Stimulated activated CD4-positive, alpha-beta T cell treated with anti-CD3 and anti-CD28 coated beads, Interleukin-2, amount 100 ng/mL, for 48 hours (primary cell): ENCODE data around the gene NFATC1.

Experiments
- DNase-seq, 2 donors: peaks; one replicate each; pipeline ENCODE4 v3.0.0-alpha.2; 2020

NFATC1 gene

DNA sequence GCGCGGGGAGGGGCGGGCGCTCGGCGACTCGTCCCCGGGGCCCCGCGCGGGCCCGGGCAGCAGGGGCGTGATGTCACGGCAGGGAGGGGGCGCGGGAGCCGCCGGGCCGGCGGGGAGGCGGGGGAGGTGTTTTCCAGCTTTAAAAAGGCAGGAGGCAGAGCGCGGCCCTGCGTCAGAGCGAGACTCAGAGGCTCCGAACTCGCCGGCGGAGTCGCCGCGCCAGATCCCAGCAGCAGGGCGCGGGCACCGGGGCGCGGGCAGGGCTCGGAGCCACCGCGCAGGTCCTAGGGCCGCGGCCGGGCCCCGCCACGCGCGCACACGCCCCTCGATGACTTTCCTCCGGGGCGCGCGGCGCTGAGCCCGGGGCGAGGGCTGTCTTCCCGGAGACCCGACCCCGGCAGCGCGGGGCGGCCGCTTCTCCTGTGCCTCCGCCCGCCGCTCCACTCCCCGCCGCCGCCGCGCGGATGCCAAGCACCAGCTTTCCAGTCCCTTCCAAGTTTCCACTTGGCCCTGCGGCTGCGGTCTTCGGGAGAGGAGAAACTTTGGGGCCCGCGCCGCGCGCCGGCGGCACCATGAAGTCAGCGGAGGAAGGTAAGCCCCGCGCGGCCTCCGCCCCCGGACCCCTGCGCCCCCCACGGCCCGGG, at the start of gene NFATC1:
NFATC1 (plus strand) TSS at position 170 of the 644 bp plus-strand sequence; CDS start at position 465, 295 bp downstream.
- DNase-seq, result peak; percentile 74 to 80

DNA sequence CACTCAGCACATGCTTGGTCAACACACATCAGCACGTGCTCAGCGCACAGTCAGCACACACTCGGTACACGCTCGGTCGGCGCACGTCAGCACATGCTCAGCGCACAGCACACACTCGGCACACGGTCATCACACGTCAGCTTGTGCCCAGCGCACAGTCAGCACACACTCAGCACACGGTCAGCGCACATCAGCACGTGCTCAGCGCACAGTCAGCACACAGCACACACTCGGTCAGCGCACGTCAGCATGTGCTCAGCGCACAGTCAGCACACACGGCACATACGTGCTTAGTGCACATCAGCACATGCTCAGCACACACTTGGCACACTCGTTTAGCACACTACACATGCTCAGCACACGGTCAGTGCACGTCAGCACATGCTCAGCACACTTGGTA, 49.7 kb upstream of the NFATC1 start:
- no peak for DNase-seq

DNA sequence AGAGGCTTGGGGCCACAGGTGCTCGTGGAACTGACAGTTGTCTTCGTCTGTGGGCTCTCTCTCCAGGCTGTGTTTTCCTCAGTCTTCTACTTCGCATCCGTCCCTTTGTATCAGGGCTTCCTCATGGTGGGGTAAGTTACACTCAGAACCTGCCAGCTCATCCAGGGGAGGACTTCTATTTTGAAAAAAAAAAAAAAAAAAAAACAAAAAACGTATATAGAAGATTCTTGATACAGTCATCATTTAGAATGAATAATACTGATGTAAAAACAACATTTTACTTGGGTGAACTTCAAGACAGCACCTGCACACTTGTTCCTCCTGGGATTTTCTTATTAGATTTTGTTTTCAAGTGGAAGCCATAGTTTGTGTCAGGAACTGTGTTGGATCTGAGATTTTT, 47.7 kb upstream of the NFATC1 start:
- DNase-seq, result no peak

DNA sequence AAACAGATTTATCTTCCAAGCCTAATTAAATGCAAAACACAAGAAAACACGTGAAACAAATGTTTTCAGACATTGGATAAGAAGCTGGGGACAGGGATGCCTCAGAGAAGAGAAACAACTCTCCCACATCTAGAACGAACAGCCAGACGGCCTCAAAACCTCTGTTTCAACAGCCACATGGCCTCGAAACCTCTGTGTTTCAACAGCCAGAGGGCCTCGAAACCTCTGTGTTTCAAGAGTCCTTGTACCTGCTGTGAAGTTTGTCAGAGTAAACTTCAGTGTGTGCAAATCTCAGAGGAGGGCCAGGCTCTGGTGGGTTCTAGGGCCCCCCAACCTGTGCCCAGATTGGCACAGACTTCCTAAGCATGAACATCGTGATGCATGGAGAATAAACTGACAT, 43.3 kb upstream of the NFATC1 start:
- DNase-seq, result no peak

DNA sequence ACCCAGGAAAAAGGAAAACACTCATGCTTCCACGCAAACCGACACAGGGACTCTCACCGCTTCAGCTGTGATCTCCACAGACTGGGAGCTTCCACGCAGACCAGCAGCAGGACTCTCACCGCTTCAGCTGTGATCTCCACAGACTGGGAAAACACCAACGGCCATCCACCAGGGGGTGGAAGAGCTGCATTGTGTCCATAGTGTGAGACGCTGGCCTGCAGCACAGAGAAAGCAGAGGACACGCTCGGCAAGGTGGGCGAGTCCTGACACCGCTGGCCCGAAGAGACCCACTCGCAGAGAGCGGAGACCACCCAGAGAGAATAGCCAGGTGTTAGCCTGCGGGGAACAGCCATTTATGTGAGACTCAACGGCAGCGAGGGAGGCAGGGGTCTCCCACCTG, 42.5 kb upstream of the NFATC1 start:
- DNase-seq, result no peak

DNA sequence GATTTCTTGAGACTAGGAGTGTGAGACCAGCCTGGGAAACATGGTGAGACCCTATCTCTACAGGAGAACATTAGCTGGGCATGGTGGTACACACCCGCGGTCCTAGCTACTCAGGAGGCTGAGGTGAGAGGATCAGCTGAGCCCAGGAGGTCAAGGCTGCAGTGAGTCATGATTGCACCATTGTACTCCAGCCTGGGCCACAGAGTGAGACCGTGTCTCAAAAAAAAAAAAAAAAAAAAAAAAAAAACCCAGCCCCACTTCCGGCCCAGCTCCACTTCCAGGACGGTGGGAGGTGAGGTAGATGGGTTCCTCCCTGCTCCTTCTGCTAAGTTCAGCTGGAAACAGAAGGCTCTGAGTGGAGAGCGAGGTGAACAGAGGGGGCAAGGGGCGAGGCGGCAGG, 41.4 kb upstream of the NFATC1 start:
- DNase-seq, result no peak

DNA sequence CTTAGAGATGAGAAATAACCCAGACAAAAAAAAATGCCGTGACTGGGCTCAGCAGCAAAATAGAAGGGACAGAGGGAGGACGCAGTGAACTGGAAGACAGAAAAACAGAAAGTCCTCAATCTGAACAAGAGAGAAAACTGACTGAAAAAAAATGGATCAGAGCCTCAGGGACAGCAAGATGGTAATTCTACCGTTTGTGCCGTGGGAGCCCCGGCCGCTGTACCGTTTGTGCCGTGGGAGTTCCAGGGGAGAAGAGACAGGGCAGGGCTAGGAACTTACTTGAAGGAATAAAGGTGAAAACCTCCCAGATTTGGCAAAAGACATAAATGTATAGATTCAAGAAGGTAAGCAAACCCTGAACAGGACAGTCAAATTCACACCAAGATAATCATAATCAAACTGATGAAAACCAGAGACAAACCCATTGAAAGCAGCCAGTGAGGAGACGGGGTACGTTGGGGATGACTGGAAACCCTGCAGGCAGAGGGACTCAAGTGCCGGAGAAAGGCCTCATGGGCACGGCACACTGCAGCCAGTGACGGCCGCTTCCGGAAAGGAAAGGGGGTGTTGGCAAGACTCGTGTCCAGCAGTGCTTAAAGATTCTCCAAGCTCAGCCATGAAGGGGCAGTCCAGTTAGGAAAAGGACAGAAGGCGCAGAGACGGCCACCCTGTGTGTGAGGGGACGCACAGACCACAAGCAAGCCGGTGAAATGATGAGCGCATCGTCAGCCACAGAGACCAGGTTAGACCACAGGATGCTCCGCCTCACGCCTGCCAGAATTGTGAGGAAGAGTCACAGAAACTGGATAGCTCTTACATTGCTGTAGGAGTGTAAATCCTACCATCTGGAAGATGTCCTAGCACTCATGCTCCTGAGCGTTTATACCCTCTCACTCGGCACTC, 40.0 kb upstream of the NFATC1 start:
- no peak for DNase-seq

DNA sequence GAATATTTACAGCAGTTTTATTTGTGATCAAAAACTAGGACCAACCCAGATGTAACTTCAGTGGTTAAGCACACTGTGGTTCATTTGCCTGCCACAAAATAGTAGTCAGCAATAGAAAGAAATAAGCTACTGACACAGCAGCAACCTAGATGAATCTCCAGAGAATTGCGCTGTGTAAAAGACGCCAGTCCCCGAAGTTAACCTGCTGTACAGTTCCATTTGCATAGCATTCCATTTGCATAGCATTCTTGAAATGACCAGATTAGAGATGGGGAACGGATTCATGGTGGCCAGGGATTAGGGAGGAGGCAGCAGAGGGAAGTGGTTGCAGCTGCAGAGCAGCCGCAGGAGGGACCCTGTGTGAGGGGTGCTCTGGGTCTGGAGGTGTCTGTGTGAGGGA, 39.3 kb upstream of the NFATC1 start:
- DNase-seq, result no peak

DNA sequence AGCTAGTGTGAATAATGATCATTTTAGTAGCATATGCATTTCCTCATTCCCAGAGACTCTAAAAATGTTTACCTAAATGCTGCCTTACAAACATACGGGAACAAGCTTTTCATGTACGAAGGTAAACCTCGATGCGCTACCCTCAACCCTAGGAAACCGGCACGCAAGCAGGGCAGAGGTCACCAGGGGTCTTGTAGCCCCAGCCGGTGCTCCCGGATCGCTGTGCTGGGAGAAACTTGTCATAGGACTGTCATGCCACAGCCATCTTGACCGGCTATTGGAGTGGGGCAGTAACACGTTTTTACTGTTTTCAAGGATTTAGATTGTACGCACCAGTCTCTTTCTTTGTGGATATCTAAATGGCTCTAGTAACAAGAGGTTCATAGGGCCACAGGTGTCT, 34.8 kb upstream of the NFATC1 start:
- DNase-seq, result no peak

DNA sequence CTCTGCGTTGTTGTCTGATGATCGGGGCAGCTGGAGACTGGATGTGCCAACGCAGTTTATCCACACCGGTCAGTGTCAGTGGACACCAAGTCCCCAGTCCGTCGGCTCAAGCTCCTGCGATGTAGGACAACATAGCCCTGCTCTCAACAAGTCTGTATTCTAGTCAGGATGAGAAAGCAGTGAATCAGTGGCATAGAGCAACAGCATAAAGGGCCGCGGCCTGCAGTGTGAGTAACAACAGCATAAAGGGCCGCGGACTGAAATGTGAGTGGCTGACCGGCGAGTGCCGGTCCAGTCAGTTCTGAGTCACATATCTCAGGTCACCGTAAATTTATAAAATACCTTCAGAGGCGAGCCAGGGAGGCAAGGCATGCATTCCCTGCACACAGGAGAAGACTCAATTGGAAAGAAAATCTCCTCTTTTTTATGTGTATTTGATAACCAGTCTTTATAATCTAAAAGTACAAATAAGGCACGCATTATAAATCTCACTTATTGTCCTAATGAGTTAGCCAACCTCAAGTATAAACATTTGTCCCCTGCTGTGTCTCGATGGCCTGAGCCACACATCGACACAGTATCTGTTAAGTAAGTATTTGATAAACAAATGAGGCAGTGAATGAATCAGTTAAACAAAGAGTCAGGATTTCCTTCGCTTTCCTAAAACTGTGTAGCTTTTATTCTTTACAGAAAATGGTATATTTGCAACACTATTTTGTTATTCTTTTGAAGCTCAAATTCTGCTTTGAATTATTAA, 33.8 kb upstream of the NFATC1 start:
- no peak for DNase-seq

DNA sequence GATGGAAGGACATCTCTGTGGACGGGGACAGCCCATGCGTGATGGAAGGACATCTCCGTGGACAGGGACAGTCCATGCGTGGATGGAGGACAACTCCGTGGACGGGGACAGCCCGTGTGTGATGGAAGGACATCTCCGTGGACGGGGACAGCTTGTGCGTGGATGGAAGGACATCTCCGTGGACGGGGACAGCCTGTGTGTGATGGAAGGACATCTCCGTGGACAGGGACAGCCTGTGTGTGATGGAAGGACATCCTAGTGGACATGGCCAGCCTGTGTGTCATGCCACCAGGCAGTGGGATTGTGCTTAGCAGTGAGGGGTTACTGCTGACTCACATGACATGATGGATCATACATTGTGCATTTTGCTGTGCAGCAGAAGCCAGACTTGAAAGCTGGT, 30.0 kb upstream of the NFATC1 start:
- DNase-seq, result no peak

DNA sequence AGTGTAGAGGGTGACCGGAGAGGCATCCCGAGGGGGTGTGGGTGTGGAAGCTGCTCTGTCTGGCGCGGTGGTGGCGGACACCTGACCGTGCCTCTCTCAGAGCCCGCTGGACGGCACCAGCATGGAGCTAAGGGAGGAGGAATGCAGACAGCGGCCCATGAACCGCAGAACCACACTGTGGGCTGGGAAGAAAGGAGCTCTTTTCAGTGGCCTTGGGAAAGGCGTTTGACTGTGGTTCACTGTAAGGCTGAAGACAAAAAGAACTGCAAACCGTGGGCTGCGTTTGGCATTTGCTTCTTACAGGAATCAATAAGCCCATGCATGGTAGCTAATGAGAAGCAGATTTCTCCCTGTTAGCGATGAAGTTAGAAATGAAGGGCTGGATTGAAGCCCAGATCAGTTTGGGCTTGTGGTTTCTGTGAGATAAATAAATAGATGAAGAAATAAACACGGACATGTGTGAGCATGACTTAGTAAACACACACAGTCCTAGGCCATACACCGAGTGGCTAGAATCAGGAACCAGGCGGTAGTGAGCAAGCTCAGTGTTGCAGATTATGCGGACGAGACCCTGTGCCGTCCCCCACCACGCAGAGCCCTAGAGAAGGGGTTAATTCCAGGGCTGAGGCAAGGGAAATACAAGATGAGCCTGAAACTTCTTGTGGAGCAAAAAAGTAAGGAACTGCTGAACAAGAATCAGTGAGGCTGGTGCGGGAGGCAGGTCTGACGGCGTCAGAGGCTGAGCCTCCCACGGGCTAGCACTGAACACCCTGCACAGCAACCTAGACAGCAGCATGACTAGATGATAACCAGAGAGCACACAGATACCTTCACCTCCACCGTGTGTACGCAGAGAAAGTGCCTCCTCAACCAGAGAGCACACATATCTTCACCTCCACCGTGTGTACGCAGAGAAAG, 29.3 kb upstream of the NFATC1 start:
- DNase-seq, result no peak

DNA sequence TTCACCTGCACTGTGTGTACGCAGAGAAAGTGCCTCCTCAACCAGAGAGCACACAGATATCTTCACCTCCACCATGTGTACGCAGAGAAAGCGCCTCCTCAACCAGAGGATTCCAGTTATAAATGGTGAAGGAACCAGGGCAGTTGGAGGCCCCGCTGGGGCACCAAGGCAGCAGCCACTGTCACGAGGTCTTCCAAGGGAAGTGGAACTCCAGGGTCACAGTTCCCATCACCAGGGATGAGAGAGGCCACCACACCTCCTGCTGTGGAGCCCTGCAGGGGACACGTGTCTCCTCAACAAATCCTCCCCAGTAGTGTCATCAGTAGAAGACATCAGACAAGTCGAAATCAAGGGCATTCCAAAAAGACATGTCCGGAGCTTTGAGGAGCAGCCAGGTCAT, 28.2 kb upstream of the NFATC1 start:
- DNase-seq, result no peak

DNA sequence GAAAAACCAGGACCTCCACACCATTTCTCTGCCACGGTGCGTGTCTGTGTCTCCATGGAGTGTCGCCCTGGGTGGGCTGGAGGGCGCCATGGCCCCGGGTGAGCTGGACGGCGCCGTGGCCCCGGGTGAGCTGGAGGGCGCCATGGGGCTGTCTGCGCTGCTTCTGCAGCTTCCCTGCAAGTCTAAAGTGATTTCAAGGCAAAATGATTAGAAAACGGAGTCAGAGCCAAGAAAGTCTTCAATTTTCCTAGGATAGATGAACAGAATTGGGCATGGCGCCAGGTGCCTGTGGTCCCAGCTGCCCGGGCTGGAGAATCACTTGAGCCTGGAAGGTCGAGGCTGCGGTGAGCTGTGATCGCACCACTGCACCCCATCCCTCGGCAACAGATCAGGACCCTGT, 27.7 kb upstream of the NFATC1 start:
- DNase-seq, result no peak

DNA sequence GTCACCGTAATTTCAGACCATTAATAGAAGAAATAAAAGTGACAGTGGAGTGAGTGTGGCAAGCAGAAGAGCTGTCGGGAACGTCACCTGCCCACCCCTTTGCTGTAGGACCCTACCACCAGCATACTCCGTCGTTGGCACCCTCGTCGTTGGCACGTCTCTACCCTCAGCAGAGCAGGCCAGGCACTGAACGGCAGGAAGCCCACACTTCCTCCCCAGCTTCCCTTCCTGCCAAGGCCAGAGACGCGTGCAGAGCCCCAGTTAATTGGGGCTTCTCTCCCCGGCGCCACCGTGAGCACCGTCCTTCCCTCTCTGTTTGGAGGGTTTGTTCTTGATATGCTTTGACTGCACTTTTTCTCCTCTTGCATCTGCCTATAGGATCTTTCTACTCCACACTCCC, 27.0 kb upstream of the NFATC1 start:
- no peak for DNase-seq

DNA sequence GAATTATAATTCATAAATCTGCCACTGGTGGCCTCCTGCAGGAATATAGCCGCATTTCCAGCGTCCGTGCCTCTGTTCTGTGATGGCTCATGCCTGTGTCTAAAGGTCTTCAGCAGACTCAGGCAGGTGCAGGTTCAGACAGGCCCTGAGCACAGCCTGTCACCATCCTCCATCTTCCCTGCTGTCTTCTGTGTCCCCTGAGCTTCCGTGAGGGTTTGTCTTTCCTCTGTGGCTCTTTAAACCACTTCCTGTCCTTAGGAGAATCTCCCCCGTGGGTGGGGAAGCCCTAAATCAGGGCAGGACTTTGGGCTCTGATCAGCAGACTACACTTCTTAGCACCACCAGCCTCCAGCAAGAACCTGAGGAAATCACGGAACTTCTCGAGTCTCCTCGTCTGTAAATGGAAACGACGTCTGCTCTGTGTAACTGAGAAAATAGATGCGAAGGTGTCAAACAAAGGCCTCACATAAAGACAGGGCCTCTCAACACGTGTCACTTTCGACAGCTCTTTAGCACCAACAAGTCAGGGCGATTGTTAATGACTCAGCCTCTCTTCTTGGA, 24.1 kb upstream of the NFATC1 start:
- no peak for DNase-seq

DNA sequence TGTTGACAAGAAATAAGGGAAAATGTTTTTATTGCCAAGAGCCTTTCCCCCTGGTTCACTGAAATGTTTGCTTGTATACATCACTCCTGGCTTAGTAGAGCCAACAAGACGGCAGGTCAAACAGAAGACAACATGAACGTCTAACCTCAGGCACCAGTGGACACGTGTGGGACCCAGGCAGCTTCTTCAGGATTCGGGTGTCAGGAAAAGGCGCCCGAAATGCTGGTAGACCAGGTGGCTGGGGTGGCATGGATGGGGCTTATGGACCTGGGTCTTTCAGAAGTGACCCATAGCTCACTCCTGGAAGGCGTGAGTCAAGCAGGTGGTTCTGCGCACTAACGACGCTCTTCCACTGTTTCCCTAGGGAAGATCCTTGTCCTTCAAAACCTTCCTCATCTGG, 23.3 kb upstream of the NFATC1 start:
- DNase-seq, result no peak

DNA sequence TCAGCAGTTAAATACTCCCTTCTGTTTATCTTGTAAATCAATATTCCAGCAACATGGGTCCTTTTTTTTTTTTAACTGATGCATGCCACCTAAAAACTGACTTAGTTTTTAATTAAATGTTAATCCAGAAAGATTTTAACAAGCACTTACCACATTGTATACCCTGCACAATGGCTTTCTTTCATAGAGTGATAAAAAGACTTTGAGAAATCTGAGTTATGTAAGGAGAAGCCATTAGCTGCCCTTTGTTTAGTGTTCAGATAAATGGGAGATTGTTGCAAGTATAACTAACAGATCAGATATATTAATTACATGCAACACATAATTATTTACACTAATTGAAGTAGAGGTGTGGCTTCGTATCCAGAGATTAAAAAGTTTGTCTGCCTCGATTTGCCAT, 22.7 kb upstream of the NFATC1 start:
- DNase-seq, result no peak

DNA sequence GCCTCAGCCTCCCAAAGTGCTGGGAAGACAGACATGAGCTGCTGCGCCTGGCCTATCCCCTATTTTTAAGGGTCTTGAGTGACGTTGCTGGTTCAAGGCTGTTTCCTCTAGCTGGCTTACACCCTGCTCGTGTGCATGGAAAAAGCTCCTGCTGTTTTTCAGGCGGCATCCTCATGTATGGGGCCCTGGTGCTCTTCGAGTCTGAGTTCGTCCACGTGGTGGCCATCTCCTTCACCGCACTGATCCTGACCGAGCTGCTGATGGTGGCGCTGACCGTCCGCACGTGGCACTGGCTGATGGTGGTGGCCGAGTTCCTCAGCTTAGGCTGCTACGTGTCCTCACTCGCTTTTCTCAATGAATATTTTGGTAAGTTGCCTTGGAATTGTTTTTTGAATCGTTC, 22.0 kb upstream of the NFATC1 start:
- DNase-seq, result no peak

DNA sequence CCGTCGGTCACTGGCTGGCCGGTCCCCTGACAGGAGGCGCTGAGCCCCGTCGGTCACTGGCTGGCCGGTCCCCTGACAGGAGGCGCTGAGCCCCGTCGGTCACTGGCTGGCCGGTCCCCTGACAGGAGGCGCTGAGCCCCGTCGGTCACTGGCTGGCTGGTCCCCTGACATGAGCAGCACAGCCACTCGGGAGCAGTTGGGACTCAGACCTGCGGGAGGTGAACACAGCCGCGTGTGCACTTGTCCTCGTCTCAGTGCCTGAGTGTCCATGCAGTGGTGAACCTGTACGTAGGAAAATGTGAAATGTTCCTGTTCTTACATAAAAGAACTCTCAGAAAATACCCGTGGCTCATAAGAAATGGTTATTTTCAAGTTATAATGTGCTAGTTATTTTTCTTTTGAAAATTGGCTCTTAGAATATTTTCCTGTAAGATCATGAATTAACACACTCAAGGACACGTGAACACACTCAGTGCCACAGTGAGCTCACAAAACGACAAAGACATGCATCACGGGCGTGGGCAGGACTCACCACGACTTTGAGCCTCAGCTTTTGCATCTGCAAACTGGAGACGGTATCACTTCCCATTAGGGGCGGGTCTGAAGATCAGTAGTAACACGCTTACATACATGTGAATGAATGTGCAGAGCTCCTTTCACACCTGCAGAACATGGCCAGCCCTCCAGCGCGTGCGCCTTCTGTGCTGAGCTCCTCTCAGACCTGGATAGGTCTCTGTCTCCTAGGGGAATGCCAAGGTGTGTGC, 21.1 kb upstream of the NFATC1 start:
- no peak for DNase-seq

DNA sequence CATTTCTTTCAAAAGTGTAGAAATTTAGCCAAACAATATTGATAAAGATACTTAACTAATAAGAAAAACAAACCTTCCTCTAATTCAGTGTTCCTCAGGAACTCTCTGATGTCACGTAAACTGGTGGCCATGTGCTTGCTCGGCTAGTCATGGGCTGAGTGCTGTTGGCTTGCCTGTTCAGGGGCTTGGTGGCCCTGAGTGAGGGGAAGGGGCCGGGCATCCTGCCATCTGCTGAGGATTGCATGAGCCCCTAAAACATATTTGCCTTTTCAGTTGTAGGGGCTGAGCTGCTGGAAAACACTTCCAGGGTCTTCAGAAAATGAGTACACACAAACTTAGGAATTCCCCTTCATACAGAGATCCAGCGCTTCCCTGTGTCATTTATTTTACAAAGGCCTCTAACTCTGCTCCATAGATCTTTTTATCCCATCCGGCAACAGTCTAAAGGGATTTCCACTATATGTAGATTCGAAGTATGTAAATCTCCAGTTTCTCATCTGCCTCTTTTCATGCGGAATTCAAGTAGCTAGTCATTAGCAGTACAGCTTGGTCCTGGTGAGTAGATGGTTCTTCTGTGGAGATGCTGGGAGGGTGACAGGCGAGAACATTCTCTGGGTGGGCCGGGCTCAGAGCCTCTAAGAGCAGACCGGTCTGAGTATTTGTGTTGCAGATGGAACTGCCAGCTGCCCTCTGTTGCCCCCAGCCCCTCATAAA, 20.1 kb upstream of the NFATC1 start:
- no peak for DNase-seq
